Measurements from ENCODE around the gene TIMP4.

DNA sequence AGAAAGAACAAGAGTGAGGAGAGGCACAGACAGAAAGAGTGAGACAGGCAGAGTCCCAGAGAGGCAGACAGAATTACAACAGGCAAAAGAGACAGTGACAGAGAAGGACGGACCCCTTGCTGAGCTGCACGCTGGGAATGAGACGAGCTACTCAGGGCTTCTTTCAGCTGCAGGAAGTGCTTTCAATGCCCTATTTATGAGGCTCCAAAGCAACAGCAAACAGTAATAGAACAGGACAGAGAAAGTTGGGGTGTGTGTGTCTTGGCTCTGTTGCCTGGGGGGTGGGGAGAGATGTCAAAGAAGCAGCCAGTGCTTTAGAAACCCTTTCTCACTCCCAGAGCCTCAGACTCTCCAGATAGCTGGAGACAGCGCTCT lies 502 bp upstream of the TIMP4 start:
- TF ChIP-seq, protein P1, sequence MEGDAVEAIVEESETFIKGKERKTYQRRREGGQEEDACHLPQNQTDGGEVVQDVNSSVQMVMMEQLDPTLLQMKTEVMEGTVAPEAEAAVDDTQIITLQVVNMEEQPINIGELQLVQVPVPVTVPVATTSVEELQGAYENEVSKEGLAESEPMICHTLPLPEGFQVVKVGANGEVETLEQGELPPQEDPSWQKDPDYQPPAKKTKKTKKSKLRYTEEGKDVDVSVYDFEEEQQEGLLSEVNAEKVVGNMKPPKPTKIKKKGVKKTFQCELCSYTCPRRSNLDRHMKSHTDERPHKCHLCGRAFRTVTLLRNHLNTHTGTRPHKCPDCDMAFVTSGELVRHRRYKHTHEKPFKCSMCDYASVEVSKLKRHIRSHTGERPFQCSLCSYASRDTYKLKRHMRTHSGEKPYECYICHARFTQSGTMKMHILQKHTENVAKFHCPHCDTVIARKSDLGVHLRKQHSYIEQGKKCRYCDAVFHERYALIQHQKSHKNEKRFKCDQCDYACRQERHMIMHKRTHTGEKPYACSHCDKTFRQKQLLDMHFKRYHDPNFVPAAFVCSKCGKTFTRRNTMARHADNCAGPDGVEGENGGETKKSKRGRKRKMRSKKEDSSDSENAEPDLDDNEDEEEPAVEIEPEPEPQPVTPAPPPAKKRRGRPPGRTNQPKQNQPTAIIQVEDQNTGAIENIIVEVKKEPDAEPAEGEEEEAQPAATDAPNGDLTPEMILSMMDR (conservative IDR thresholded peaks at IDR 0.05 in 1 of 2, IDR thresholded peaks at IDR 0.05 in 1 of 2; ENCODE audit: extremely low read depth in 1 of 2, insufficient read depth in 1 of 2, low read depth in 1 of 2, low read length in 2 of 2), result no peak
- no peak for TF ChIP-seq EZH2 (IDR thresholded peaks at IDR 0.05; ENCODE audit: borderline replicate concordance, low read length)
